SU-DHL-6 (cell line): ENCODE measurements around the gene TTLL13.

ENCODE experiments used
- EZH2phosphoT487 ChIP-seq: fragments of 200-600 bp; sonication (generic), shearing (Covaris generic); conservative IDR thresholded peaks from 2 replicates; pipeline ENCODE4 v1.6.1; 2018; ENCODE audit warnings: mild to moderate bottlenecking, antibody characterized with exemption, low read length, moderate library complexity, mixed read lengths
- TF ChIP-seq, protein P1 (sequence below): fragments of 200-600 bp; sonication (generic); IDR thresholded peaks from one replicate; pipeline ENCODE4 v1.5.1; 2017; ENCODE audit warnings: antibody characterized with exemption, mild to moderate bottlenecking, low read length, moderate library complexity; ENCODE audit not compliant: insufficient read depth, poor library complexity, severe bottlenecking

DNA sequence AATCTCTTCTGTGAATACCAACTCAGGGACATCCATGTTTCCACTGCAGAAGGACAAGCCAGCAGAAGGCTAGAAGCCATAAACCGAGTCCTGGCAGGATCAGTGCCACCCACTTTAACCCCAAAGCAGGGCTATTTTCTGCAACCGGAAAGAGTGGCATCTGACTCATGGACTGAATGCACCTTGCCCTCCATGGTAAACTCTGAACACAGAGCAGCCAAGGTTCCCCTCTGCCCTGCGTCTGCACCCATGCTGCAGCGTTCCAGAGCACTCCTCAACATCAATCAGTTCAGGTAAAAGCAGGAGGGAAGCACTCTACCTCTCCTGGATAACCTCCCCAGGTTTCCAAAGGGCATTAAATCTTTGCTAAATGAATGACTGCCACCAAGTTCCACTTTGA lies 15.3 kb downstream of the TTLL13 start:
- no peak for TF ChIP-seq EZH2phosphoT487
- TF ChIP-seq, protein P1, sequence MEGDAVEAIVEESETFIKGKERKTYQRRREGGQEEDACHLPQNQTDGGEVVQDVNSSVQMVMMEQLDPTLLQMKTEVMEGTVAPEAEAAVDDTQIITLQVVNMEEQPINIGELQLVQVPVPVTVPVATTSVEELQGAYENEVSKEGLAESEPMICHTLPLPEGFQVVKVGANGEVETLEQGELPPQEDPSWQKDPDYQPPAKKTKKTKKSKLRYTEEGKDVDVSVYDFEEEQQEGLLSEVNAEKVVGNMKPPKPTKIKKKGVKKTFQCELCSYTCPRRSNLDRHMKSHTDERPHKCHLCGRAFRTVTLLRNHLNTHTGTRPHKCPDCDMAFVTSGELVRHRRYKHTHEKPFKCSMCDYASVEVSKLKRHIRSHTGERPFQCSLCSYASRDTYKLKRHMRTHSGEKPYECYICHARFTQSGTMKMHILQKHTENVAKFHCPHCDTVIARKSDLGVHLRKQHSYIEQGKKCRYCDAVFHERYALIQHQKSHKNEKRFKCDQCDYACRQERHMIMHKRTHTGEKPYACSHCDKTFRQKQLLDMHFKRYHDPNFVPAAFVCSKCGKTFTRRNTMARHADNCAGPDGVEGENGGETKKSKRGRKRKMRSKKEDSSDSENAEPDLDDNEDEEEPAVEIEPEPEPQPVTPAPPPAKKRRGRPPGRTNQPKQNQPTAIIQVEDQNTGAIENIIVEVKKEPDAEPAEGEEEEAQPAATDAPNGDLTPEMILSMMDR = no peak
